GM12878 (cell line): ENCODE results near the gene TXNDC17. TPM values are rescaled to one million over a fixed set of nuclear protein-coding genes. Genes with fewer than 3 reads are reported as not detected.

Experiments
- ATAC-seq: fragments of 200-7000 bp; cut with Tn5 transposase; 3 replicates; pipeline ENCODE4 v1.9.1; 2020; ENCODE audit warnings: mild to moderate bottlenecking, moderate library complexity
- BruUV-seq: library from RNA; stranded (reverse); fragments of 400-500 nt; replicated peaks from 2 replicates; lab custom pipeline; 2021; lab: Mats Ljungman, UMichigan
- CTCF ChIA-PET: fragments of 300-600 bp; sonication (Branson Sonifier 250); formaldehyde crosslinking; extraction: SDS; loops from one replicate; lab custom pipeline; 2021; ENCODE audit warnings: inconsistent platforms; lab: Yijun Ruan, JAX
- POLR2A ChIA-PET: fragments of 350-600 bp; formaldehyde crosslinking; extraction: SDS; loops from one replicate; lab custom pipeline; 2021; ENCODE audit warnings: inconsistent platforms; lab: Charles Lee
- RAD21 ChIA-PET: fragments of 300-600 bp; sonication (Branson Sonifier 250); formaldehyde crosslinking; loops from one replicate; lab custom pipeline; 2023; ENCODE audit warnings: antibody characterized with exemption; ENCODE audit not compliant: unreplicated experiment; lab: Charles Lee
- SMC1A ChIA-PET: fragments of 300-600 bp; sonication (Branson Sonifier 250); formaldehyde crosslinking; loops from one replicate; lab custom pipeline; 2023; ENCODE audit not compliant: unreplicated experiment, uncharacterized antibody; lab: Charles Lee
- DNase-seq: peaks from one replicate; pipeline ENCODE4 v3.0.0-alpha.2; 2011; ENCODE audit warnings: low read depth, low spot score
- FAIRE-seq: peaks from 3 replicates; lab custom pipeline; 2011; peaks lifted over from hg19 to GRCh38; lab: Jason Lieb, UNC
- H2AFZ ChIP-seq: 2 replicates; pipeline ENCODE4 v1.6.0; 2011; ENCODE audit warnings: low read depth, low read length, control low read depth; ENCODE audit not compliant: control insufficient read depth
- H3K27ac ChIP-seq: 2 replicates; pipeline ENCODE4 v1.5.1; 2011; ENCODE audit warnings: control low read depth; ENCODE audit not compliant: control insufficient read depth, insufficient read depth
- H3K27me3 ChIP-seq, 2 experiments: replicated peaks in 1 of 2; 2 replicates each; pipeline versions ENCODE4 v1.6.0 to v1.6.1; 2011; ENCODE audit warnings: low read length in 1 of 2; ENCODE audit not compliant: control insufficient read depth in 2 of 2, insufficient read depth in 2 of 2
- H3K36me3 ChIP-seq, 2 experiments: 2 replicates each; pipeline ENCODE4 v1.5.1; 2011; ENCODE audit warnings: low read length in 1 of 2; ENCODE audit not compliant: control insufficient read depth in 2 of 2, insufficient read depth in 2 of 2
- H3K4me1 ChIP-seq: 2 replicates; pipeline ENCODE4 v1.6.1; 2011; ENCODE audit warnings: mild to moderate bottlenecking, low read length, moderate library complexity, mixed read lengths; ENCODE audit not compliant: control insufficient read depth, insufficient read depth
- H3K4me2 ChIP-seq: 2 replicates; pipeline ENCODE4 v1.6.0; 2011; ENCODE audit warnings: control low read depth; ENCODE audit not compliant: control insufficient read depth, insufficient read depth
- H3K4me3 ChIP-seq: fragments of 200-600 bp; sonication (generic); 2 replicates; pipeline ENCODE4 v1.5.1; 2016
- H3K79me2 ChIP-seq: 2 replicates; pipeline ENCODE4 v1.6.0; 2011; ENCODE audit warnings: low read length; ENCODE audit not compliant: control insufficient read depth, insufficient read depth
- H3K9ac ChIP-seq: 2 replicates; pipeline ENCODE4 v1.8.0; 2011; ENCODE audit warnings: low read length, control low read depth, mixed read lengths; ENCODE audit not compliant: control insufficient read depth, insufficient read depth
- H3K9me3 ChIP-seq: replicated peaks from 3 replicates; pipeline ENCODE4 v1.5.1; 2011; ENCODE audit warnings: mild to moderate bottlenecking, low read length; ENCODE audit not compliant: control insufficient read depth, insufficient read depth
- H4K20me1 ChIP-seq: 2 replicates; pipeline ENCODE4 v1.6.0; 2011; ENCODE audit not compliant: control insufficient read depth, insufficient read depth
- ATF3 ChIP-seq: IDR thresholded peaks from 2 replicates; pipeline ENCODE4 v1.6.1; 2011; ENCODE audit warnings: low read depth, mild to moderate bottlenecking, low read length, moderate library complexity, borderline replicate concordance; ENCODE audit errors: extremely low read depth
- BCLAF1 ChIP-seq: fragments of 450-650 bp; IDR thresholded peaks from 2 replicates; pipeline ENCODE4 v1.6.1; 2017; ENCODE audit warnings: antibody characterized with exemption, mild to moderate bottlenecking, moderate library complexity
- CREM ChIP-seq: IDR thresholded peaks from 2 replicates; pipeline ENCODE4 v1.6.1; 2014; ENCODE audit warnings: antibody characterized with exemption, low read depth
- E2F8 ChIP-seq: fragments of 450-650 bp; IDR thresholded peaks from 2 replicates; pipeline ENCODE4 v1.6.1; 2018; ENCODE audit warnings: mild to moderate bottlenecking, low read depth, moderate library complexity; ENCODE audit not compliant: partially characterized antibody
- MYC ChIP-seq: IDR thresholded peaks from 2 replicates; pipeline ENCODE4 v1.6.1; 2011; ENCODE audit warnings: mild to moderate bottlenecking, low read length, moderate library complexity, inconsistent platforms; ENCODE audit not compliant: insufficient read depth, insufficient replicate concordance, insufficient read length, severe bottlenecking
- NBN ChIP-seq: fragments of 450-650 bp; IDR thresholded peaks from 2 replicates; pipeline ENCODE4 v1.6.1; 2016
- NR2F1 ChIP-seq: fragments of 450-650 bp; conservative IDR thresholded peaks from 2 replicates; pipeline ENCODE4 v1.6.1; 2017; ENCODE audit warnings: mild to moderate bottlenecking
- PML ChIP-seq: IDR thresholded peaks from 2 replicates; pipeline ENCODE4 v1.6.1; 2012; ENCODE audit warnings: low read length, inconsistent platforms
- SMAD1 ChIP-seq: fragments of 450-650 bp; IDR thresholded peaks from 2 replicates; pipeline ENCODE4 v1.6.1; 2018; ENCODE audit warnings: mild to moderate bottlenecking, low read depth; ENCODE audit not compliant: partially characterized antibody
- SREBF2 ChIP-seq: IDR thresholded peaks from 2 replicates; pipeline ENCODE4 v1.6.1; 2012; ENCODE audit warnings: mild to moderate bottlenecking, low read length
- STAT3 ChIP-seq: IDR thresholded peaks from 2 replicates; pipeline ENCODE4 v1.6.1; 2011; ENCODE audit warnings: low read depth, low read length, improper control_type of control experiment
- ZBTB33 ChIP-seq: fragments of 450-650 bp; IDR thresholded peaks from 2 replicates; pipeline ENCODE4 v1.6.1; 2017; ENCODE audit warnings: mild to moderate bottlenecking
- ZBTB4 ChIP-seq: fragments of 450-650 bp; formaldehyde crosslinking; IDR thresholded peaks from 2 replicates; pipeline ENCODE4 v1.4.0; 2022; ENCODE audit warnings: mild to moderate bottlenecking, moderate library complexity
- WGBS: methylation state at CpG from one replicate; pipeline ENCODE4 v1.1.6; 2016; ENCODE audit warnings: low lambda C conversion rate; ENCODE audit not compliant: insufficient replicate concordance, insufficient coverage; ENCODE audit errors: missing lambda C conversion rate; 5-methylcytosine and 5-hydroxymethylcytosine counted together
- in situ Hi-C: fragments of 300-500 bp; cut with MboI; formaldehyde crosslinking; loops from 9 replicates; pipeline ENCODE4 v1.14.3; 2018; ENCODE audit warnings: mixed read lengths
- intact Hi-C: fragments of 100-400 bp; cut with micrococcal nuclease; formaldehyde crosslinking; loops from one replicate; pipeline ENCODE4 v1.14.2; 2022; ENCODE audit not compliant: unreplicated experiment
- polyA plus RNA-seq, 11 experiments: library from polyadenylated mRNA; depleted of rRNA in 4 of 11; unstranded in 6 of 11; stranded (reverse) in 5 of 11; fragments of >200 nt; fragmentation: Nextera tagmentation in 4 of 11; fragmentation: Illumina TruSeq in 1 of 11; extraction: Ambion mirVana in 4 of 11; extraction: Trizol in 1 of 11; gene quantifications; 1 replicate in 1 of 11; 2 replicates in 10 of 11; pipeline versions ENCODE4 v1.2.1 to v1.2.3, GENCODE V29; 2011 to 2016; ENCODE audit warnings: inconsistent platforms in 2 of 11, missing spikeins in 2 of 11, low read depth in 1 of 11
- total RNA-seq, 4 experiments: library from RNA; depleted of rRNA in 3 of 4; stranded (reverse); fragments of >200 nt in 3 of 4; fragmentation: Illumina TruSeq in 1 of 4; extraction: Trizol in 1 of 4; gene quantifications; 2 replicates each; pipeline versions ENCODE4 v1.2.1 to v1.2.3, GENCODE V29; 2013 to 2021

TXNDC17 gene
- total and polyA plus RNA-seq, 10 of the 15 experiments (the other 5 are each of a cell fraction or from before 2014, with no cell fraction given), result 124 to 957 (median 216) TPM

- ATAC-seq, result no peak
- in situ Hi-C loops, result no loop called here
- BruUV-seq, result no TSS peak
- TF ChIP-seq SREBF2, result no peak
- no peak for TF ChIP-seq ZBTB4 (CRISPR knock-in tag)
- TF ChIP-seq ZBTB33, result no peak
- TF ChIP-seq ATF3, result no peak
- TF ChIP-seq CREM, result no peak
- TF ChIP-seq PML, result no peak
- TF ChIP-seq E2F8, result no peak
- TF ChIP-seq MYC, result no peak
- TF ChIP-seq NBN, result no peak
- TF ChIP-seq STAT3, result no peak
- no peak for TF ChIP-seq SMAD1
- no peak for TF ChIP-seq BCLAF1
- TF ChIP-seq NR2F1, result no peak
Measured at GRCh38 chr17:6681671-6682070, 40.8 kb downstream of the TXNDC17 start.

More at GRCh38 chr17:6681671-6682070, 40.8 kb downstream of the TXNDC17 start:
- no peaks in the 10 kb centered on the region for H3K79me2 ChIP-seq
- ChIA-PET CTCF (interaction anchor here (0.6 kb wide), 1 partner anchor 160 kb away, joined by 3 read pairs; no protein-coding TSS in a partner anchor), SMC1A (no interaction called here), POLR2A (no interaction called here), RAD21 (no interaction called here)
- no peak overlapping the region for H3K4me2 ChIP-seq
- H2AFZ ChIP-seq, result no peak overlapping the region
- intact Hi-C loops, result no loop called here
- no peak overlapping the region for H3K27ac ChIP-seq
- no peak for FAIRE-seq
- H3K9me3 ChIP-seq, result no peaks in the 10 kb centered on the region
- H3K27me3 ChIP-seq, result peaks cover 0 to 2% of the 10 kb centered on the region in 2 experiments; a peak in 3 of 4 replicates
- DNase-seq, result no peak
- H4K20me1 ChIP-seq, result no peaks in the 10 kb centered on the region
- WGBS, result 5% methylated on average over 5 of the region's 5 CpGs
- peaks cover 4% of the 10 kb centered on the region; the same call in 1 of the 2 replicates for H3K4me1 ChIP-seq
- H3K36me3 ChIP-seq, result no peaks in the 10 kb centered on the region
- no peak overlapping the region for H3K9ac ChIP-seq
- H3K4me3 ChIP-seq, result no peak overlapping the region
